Hematopoietic multipotent progenitor cell treated with erythropoietin and hydrocortisone succinate and interleukin-3 and kit ligand, for 17 days (in vitro differentiated cells): ENCODE measurements around the gene KIF3C.
"Not testable (repeated sequence)": the region's sequence is repeated elsewhere in the genome, so short reads cannot be mapped to it uniquely, and the experiment has no call there.

ENCODE experiments used
- DNase-seq: peaks from one replicate; pipeline ENCODE4 v3.0.0-alpha.2; 2015; ENCODE audit warnings: low spot score

The KIF3C gene

GRCh38 chr2:25999406-25999805, 17.1 kb upstream of the KIF3C start:
- not testable (repeated sequence) for DNase-seq

GRCh38 chr2:25998816-25999383, 16.6 kb upstream of the KIF3C start:
- not testable (repeated sequence) for DNase-seq

GRCh38 chr2:25996844-25997243, 14.5 kb upstream of the KIF3C start:
- DNase-seq: no peak

- DNase-seq: no peak
These were observed 12.2 kb upstream of the KIF3C start for GRCh38 chr2:25994509-25994908.

- DNase-seq: no peak
These were observed 10.8 kb upstream of the KIF3C start for GRCh38 chr2:25993049-25993448.

GRCh38 chr2:25992556-25992955, 10.3 kb upstream of the KIF3C start:
- no peak for DNase-seq

- no peak for DNase-seq
These were observed 9.7 kb upstream of the KIF3C start for GRCh38 chr2:25991965-25992364.

GRCh38 chr2:25989154-25989553, 6.9 kb upstream of the KIF3C start:
- no peak for DNase-seq

GRCh38 chr2:25988134-25988533, 5.8 kb upstream of the KIF3C start:
- no peak for DNase-seq

GRCh38 chr2:25983735-25984134, 1.4 kb upstream of the KIF3C start:
- DNase-seq: no peak

GRCh38 chr2:25982968-25983280, 627 bp upstream of the KIF3C start:
- DNase-seq: no peak

- no peak for DNase-seq
These were observed 563 bp downstream of the KIF3C start for GRCh38 chr2:25981596-25982272.

- DNase-seq: no peak
These were observed 1.3 kb downstream of the KIF3C start for GRCh38 chr2:25980951-25981350.

- no peak for DNase-seq
These were observed 2.0 kb downstream of the KIF3C start for GRCh38 chr2:25980076-25980887.

GRCh38 chr2:25979001-25979400, 3.3 kb downstream of the KIF3C start:
- DNase-seq: no peak

GRCh38 chr2:25977768-25978167, 4.5 kb downstream of the KIF3C start:
- DNase-seq: no peak

GRCh38 chr2:25976983-25977741, 5.1 kb downstream of the KIF3C start:
- no peak for DNase-seq

- no peak for DNase-seq
These were observed 10.1 kb downstream of the KIF3C start for GRCh38 chr2:25972049-25972823.

- DNase-seq: no peak
These were observed 10.7 kb downstream of the KIF3C start for GRCh38 chr2:25971596-25971995.

GRCh38 chr2:25966531-25967270, 15.6 kb downstream of the KIF3C start:
- DNase-seq: no peak

GRCh38 chr2:25964891-25965290, 17.4 kb downstream of the KIF3C start:
- no peak for DNase-seq
